Kidney (tissue), 14 donors: ENCODE results near the gene USP40. TPM values are rescaled to one million over a fixed set of nuclear protein-coding genes. Genes with fewer than 3 reads are reported as not detected.
A peak's percentile ranks its signal among the peaks of the same experiment; 100 is the strongest.

Experiments
- DNase-seq, 5 donors: peaks; one replicate each; pipeline ENCODE4 v3.0.0-alpha.2; 2013 to 2020
- FAIRE-seq: peaks from 2 replicates; lab custom pipeline; 2012; peaks lifted over from hg19 to GRCh38; lab: Jason Lieb, UNC
- H3K27ac ChIP-seq, 2 donors: one replicate each; pipeline ENCODE4 v1.7.0; 2013; ENCODE audit warnings: low read depth in 2 of 2, low read length in 2 of 2, inconsistent platforms in 1 of 2
- H3K27me3 ChIP-seq: one replicate; pipeline ENCODE4 v1.7.1; 2013; ENCODE audit warnings: low read length, inconsistent platforms; ENCODE audit not compliant: control insufficient read depth, insufficient read depth
- H3K36me3 ChIP-seq, 3 donors: one replicate each; pipeline versions ENCODE4 v1.7.0 to v1.7.1; 2013; ENCODE audit warnings: low read length in 3 of 3, control low read depth in 1 of 3, inconsistent platforms in 1 of 3; ENCODE audit not compliant: insufficient read depth in 3 of 3, control insufficient read depth in 2 of 3
- H3K4me1 ChIP-seq, 3 donors: one replicate each; pipeline versions ENCODE4 v1.7.0 to v1.7.1; 2013; ENCODE audit warnings: low read length in 3 of 3, inconsistent platforms in 1 of 3, low read depth in 1 of 3; ENCODE audit not compliant: control insufficient read depth in 2 of 3, insufficient read depth in 2 of 3
- H3K4me3 ChIP-seq, 3 donors: one replicate each; pipeline versions ENCODE4 v1.7.0 to v1.8.1; 2013; ENCODE audit warnings: low read length in 3 of 3, control low read depth in 1 of 3, inconsistent platforms in 1 of 3
- H3K9ac ChIP-seq, 3 donors: one replicate each; pipeline versions ENCODE4 v1.7.0 to v1.7.1; 2013; ENCODE audit warnings: low read length in 3 of 3, control low read depth in 1 of 3, inconsistent platforms in 1 of 3
- H3K9me3 ChIP-seq, 3 donors: one replicate each; pipeline versions ENCODE4 v1.7.0 to v1.7.1; 2013; ENCODE audit warnings: low read length in 3 of 3, control low read depth in 1 of 3, inconsistent platforms in 1 of 3; ENCODE audit not compliant: control insufficient read depth in 2 of 3, insufficient read depth in 1 of 3
- intact Hi-C: fragments of 100-400 bp; cut with DNase I; formaldehyde crosslinking; loops from one replicate; pipeline ENCODE4 v1.11.1; 2022
- polyA plus RNA-seq: library from polyadenylated mRNA; stranded (reverse); fragments of 350-450 nt; fragmentation: Illumina TruSeq; extraction: RNeasy Lipid Tissue Mini Kit (QIAGEN cat#74804); gene quantifications from one replicate; pipeline ENCODE4 v1.2.3, GENCODE V29; 2014; ENCODE audit warnings: low read depth, low replicate concordance; ENCODE audit not compliant: insufficient read depth
- total RNA-seq: library from RNA; stranded (reverse); fragmentation: NEBNext Ultra II Directional; extraction: Animal tissue kit (Norgen Biotek cat#: 25700); gene quantifications from one replicate; pipeline ENCODE4 v1.2.1, GENCODE V29; 2021
- TF ChIP-seq, protein P1 (sequence below): IDR thresholded peaks from 3 replicates; pipeline ENCODE4 v1.5.1; 2012; ENCODE audit warnings: mild to moderate bottlenecking, moderate library complexity, borderline replicate concordance; ENCODE audit not compliant: insufficient read depth; ENCODE audit errors: extremely low read depth
- donor health status: control.
- donor health status: control.
- donor health status: control.
- donor health status: control.
- donor health status: control.
- donor health status: DM: yes; HTN: yes; CAD: no.
- donor health status: Normal renal cell carcinoma (clear cell type).

The USP40 gene
- total and polyA plus RNA-seq, 2 donors from 2014 or later = 28.5 to 51.6 TPM

DNA sequence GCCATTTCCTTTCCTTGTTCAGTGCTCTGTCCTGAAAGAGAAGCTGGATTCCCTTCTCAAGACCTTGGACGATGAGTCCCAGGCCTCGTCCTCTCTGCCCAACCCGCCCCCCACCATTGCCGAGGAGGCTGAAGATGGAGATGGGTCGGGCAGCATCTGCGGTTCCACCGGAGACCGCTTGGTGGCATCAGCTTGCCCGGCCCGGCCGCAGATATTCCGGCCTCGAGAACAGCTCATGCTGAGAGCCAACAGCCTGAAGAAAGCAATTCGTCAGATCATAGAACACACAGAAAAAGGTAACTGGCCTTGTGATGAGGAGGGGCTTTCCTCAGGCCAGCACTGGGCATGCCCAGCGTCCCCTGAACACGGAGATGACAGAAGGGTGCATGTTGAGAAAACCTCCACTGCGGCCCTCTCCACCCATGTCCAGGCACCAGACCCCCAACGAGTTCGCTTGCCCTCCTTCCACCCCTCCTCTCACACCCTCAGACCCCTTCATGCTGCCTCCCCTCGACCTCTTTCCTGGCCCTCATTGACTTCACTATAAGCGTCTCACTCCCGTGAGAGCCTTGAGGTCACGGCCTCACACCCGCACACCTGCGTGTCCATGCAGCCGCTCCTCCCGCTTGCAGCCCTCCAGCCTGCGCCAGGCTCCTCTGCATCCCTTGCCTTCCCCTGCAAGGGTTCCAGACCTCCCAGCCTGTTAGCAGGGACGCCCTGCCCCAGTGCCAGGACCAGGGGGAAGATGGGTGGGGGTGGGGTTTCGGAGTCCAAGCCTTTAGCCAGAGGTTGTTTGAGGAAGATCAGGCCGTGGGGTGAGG lies 117.3 kb downstream of the USP40 start:
- FAIRE-seq (no peak), DNase-seq (peak; percentile 43 to 72 (median 57))
- peak overlapping the region in 2 of 3 donors; percentile 28 to 31 for H3K4me3 ChIP-seq
- H3K9me3 ChIP-seq = no peaks in the 10 kb centered on the region
- no peak overlapping the region for H3K9ac ChIP-seq
- peaks cover 2 to 13% (median 13%) of the 10 kb centered on the region in 3 donors for H3K36me3 ChIP-seq
- TF ChIP-seq, protein P1, sequence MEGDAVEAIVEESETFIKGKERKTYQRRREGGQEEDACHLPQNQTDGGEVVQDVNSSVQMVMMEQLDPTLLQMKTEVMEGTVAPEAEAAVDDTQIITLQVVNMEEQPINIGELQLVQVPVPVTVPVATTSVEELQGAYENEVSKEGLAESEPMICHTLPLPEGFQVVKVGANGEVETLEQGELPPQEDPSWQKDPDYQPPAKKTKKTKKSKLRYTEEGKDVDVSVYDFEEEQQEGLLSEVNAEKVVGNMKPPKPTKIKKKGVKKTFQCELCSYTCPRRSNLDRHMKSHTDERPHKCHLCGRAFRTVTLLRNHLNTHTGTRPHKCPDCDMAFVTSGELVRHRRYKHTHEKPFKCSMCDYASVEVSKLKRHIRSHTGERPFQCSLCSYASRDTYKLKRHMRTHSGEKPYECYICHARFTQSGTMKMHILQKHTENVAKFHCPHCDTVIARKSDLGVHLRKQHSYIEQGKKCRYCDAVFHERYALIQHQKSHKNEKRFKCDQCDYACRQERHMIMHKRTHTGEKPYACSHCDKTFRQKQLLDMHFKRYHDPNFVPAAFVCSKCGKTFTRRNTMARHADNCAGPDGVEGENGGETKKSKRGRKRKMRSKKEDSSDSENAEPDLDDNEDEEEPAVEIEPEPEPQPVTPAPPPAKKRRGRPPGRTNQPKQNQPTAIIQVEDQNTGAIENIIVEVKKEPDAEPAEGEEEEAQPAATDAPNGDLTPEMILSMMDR = peak; percentile 62
- H3K27me3 ChIP-seq = no peaks in the 10 kb centered on the region
- no peak overlapping the region for H3K27ac ChIP-seq
- no peaks in the 10 kb centered on the region for H3K4me1 ChIP-seq
- intact Hi-C loops = no loop called here

DNA sequence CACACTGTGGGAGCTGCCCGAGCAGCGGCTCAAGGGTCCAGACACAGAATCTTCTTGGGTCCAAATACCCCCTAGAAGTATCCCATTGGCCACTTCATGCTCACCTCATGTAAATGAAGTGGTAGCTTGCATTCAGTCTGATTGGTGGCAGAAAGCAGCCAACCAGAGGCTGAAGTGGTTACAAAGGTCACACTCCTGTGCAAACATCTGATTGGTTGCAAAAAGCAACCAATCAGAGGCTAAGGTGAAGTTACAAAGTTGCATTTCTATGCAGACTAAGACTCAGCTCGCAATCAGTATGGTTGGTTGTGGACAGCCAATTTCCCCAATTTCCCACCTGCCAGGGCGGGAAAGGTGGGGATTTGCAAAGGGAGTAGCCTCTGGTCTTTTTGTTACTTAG lies 118.0 kb downstream of the USP40 start:
- no peak for DNase-seq
- intact Hi-C loops = no loop called here
- Histone ChIP-seq H3K27ac (no peak overlapping the region), H3K4me3 (peak overlapping the region in 2 of 3 donors; percentile 28 to 31), H3K36me3 (peaks cover 2 to 13% (median 9%) of the 10 kb centered on the region in 3 donors), H3K9me3 (no peaks in the 10 kb centered on the region), H3K4me1 (no peaks in the 10 kb centered on the region), H3K9ac (no peak overlapping the region), H3K27me3 (no peaks in the 10 kb centered on the region)
- FAIRE-seq = no peak
- TF ChIP-seq, protein P1 = no peak

DNA sequence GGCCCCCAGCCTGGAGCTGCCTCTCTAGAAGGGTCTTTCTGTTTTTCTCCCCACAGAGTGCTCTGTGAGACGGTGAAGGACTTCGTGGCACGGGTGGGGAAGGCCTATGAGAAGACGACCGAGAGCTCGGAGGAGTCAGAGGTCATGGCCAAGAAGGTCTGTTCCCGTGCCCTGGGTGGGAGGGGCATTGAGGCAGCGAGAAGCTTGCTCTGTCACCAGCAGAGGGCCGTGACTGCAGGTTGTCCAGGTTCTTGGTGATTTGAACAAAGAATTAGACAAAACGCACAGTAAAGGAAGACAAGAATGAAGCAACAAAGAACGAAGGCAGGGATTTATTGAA lies 118.4 kb downstream of the USP40 start:
- intact Hi-C loops = no loop called here
- TF ChIP-seq, protein P1 = peak; percentile 2
- Histone ChIP-seq H3K4me3 (peak overlapping the region in 1 of 3 donors; percentile 14), H3K36me3 (peaks cover 2 to 13% (median 9%) of the 10 kb centered on the region in 3 donors), H3K27me3 (no peaks in the 10 kb centered on the region), H3K9me3 (no peaks in the 10 kb centered on the region), H3K9ac (no peak overlapping the region), H3K4me1 (no peaks in the 10 kb centered on the region), H3K27ac (no peak overlapping the region)
- FAIRE-seq (no peak), DNase-seq (peak in 2 of 5 donors; percentile 28 to 31)
